HG02759 (cell line): ENCODE measurements around the gene FAM117A.
"Not testable (repeated sequence)": the region's sequence is repeated elsewhere in the genome, so short reads cannot be mapped to it uniquely, and the experiment has no call there.

Experiments
- ATAC-seq: cut with Tn5 transposase; IDR thresholded peaks from one replicate; pipeline ENCODE4 v1.9.1; 2021; ENCODE audit warnings: mild to moderate bottlenecking, moderate library complexity; ENCODE audit not compliant: unreplicated experiment

The FAM117A gene

DNA sequence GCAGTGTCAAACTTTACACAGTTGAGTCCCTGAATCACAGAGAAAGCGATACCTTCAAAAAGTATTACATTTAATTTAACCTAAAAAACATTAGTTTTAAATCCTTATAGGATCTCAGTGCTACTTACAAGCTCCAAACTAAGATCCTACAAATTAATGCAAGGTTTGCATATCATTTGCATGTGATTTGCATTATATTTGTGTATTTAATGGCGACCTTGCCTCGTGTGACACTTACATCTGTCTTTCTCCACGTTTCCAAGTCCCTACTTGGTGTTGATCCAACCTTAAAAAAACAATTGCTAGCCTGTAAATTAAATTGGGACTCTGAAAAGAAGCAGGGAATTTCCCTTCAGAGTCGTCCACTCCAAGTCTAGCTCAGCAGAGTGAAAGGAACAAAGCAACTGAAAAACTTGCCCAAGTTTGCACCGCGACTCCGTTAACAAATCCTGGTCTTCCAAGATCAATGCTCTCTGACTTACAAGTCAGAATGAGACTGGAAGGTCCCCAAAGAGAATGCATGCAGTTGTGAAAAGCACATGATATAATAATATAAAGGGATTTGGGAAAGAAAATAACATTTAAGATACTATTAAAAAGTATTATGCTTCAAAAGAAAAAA lies 739 bp upstream of the FAM117A start:
- ATAC-seq, result no peak

DNA sequence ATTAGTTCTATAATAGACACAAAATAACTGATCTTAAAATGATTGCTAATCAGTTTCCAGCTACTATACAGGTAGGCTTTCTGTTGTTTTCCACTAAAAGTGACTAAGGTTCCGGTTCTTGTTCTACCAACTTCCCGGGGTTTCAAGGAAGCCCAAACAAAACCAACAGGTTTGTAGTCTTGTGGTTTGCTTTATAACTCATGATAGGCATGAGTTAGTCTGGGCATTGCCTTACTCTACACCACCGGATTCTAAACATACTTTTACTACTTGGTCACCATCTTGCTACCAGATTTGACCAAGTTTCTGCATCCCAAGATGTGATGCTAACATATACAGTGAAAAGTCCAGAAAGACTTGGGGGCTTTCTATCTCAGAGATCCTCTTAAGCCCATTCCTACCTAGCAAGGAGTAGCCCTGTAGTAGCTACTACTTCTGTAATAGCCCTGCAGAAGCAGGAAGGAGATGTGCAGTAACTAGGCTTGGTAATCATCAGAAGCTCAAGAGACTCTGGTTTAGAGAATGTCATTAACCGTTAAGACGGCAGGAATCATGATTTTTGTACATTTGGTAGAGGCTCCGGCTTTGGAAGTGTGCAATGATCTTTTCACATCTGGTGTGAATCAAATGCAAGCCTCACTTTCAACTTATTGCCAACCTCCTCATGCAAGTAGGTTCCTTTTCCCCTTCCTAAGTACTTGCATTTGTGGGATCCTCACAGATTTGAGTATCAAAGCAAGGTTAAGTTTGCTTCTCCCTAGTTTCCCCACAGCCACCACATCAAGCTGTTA lies 1.6 kb downstream of the FAM117A start:
- ATAC-seq, result no peak

GRCh38 chr17:49760932-49761558 lies 2.9 kb downstream of the FAM117A start:
- no peak for ATAC-seq

- ATAC-seq, result no peak
Measured at GRCh38 chr17:49760296-49760695, 3.6 kb downstream of the FAM117A start.

DNA sequence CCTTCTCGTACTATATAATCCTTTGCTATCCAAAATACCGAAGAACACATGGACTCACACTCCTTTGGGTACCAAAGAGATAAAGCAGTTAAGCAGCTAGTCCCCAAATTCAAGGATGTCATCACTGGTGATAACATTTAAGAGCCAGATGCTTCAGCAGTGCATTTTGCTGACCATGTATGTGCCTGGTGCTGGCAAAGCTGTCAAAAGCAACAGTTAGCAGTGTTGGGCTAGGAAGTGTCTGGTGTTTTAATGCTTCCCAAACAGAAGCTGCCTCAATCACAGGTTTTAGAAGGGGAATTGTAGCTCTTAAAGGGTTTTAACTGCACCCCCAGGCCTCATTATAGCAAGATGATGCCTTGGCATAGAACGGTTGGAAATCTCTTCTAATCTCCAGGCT lies 4.7 kb downstream of the FAM117A start:
- no peak for ATAC-seq

DNA sequence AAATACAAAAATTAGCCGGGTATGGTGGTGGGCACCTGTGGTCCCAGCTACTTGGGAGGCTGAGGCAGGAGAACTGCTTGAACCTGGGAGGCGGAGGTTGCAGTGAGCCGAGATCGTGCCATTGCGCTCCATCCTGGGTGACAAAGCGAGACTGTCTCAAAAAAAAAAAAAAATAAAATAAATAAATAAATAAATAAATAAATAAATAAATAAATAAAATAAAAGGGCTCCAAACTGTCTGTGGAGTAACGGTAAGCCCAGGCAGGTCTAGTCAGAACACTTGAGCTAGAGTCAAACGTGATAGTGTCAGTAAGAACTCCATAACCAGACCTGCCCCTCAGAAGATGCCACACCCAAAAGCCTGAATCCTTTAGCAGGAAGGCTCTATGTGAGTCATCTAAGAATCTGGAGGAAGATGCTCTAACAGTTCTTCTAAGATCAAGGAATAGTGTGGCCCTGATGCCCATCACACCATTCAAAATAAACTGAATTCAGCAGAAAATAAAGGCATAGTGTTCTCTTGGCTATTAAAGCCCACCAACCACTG lies 5.4 kb downstream of the FAM117A start:
- ATAC-seq, result not testable (repeated sequence)

- no peak for ATAC-seq
Measured at GRCh38 chr17:49757151-49757777, 6.7 kb downstream of the FAM117A start.

DNA sequence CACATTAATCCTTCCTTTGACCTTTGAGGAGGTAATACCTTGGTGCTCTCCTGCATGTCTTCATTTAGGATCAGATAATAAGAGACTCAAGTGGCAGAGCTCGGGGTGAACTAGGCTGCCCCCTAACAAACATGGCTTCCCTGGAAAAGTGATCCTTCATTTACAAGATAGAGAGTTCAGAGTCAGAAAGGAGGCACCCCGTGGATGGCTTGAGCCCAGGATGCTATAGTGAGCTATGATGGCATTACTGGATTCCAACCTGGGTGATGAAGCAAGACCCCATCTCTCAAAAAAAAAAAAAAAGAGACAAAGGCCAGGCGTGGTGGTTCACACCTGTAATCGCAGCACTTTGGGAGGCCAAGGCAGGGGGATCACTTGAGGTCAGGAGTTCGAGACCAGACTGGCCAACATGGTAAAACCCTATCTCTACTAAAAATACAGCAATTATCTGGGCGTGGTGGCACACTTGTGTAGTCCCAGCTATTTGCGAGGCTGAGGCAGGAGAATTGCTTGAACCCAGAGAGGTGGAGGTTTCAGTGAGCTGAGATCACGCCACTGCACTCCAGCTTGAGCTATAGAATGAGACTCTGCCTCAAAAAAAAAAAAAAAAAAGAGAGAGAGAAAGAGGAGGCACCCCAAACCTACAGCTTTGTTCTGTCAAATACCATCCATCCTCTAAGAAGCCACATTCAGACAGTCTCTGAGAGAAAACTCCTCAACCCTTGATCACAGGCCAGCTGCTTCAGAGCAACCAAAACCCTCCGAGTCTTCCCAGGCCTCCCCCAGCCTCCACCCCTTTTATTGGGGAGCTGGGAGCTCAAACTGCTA lies 7.4 kb downstream of the FAM117A start:
- no peak for ATAC-seq

- no peak for ATAC-seq
Measured at GRCh38 chr17:49755663-49756283, 8.2 kb downstream of the FAM117A start.

DNA sequence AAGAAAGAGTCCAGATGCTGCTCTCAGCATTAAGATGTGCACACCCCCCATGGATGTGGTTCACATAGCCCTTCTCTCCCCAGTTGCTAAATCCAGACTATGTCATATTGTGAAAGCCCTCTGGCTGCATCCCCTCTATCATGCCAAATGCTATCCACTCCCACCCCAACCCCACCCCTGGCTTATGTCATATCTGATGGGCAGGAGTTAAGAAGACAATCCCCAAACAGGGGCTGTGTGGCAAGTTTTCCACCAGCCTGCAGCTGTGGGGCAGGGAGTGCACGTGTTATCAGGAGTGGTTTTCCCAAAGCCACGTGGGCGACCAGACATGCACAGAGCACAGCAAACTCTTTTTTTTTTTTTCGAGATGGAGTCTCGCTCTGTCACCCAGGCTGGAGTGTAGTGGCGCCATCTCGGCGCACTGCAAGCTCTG lies 10.0 kb downstream of the FAM117A start:
- no peak for ATAC-seq

GRCh38 chr17:49752508-49752907 lies 11.4 kb downstream of the FAM117A start:
- ATAC-seq, result no peak

GRCh38 chr17:49749730-49750129 lies 14.2 kb downstream of the FAM117A start:
- no peak for ATAC-seq

GRCh38 chr17:49748791-49749190 lies 15.1 kb downstream of the FAM117A start:
- peak; percentile 72 for ATAC-seq

DNA sequence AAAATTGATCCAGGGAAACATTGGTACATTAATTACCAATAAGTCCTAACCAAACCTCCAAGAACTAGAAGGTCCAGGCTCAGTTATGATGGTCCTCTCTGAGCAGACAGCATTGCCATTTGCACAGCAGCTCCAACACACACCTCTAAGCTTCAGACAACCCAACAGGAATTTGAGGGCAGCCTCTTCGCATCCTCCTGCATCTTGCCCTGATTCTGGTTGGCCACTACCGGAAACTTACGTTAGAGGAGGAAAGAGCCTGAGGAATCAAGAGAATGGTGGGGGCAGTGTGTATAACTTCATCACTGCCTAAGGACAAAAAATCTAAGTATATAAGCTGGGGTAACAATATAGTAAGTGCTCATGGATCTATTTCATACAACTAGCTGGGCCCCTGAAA lies 15.7 kb downstream of the FAM117A start:
- no peak for ATAC-seq

- ATAC-seq, result no peak
Measured at GRCh38 chr17:49747632-49748031, 16.3 kb downstream of the FAM117A start.

DNA sequence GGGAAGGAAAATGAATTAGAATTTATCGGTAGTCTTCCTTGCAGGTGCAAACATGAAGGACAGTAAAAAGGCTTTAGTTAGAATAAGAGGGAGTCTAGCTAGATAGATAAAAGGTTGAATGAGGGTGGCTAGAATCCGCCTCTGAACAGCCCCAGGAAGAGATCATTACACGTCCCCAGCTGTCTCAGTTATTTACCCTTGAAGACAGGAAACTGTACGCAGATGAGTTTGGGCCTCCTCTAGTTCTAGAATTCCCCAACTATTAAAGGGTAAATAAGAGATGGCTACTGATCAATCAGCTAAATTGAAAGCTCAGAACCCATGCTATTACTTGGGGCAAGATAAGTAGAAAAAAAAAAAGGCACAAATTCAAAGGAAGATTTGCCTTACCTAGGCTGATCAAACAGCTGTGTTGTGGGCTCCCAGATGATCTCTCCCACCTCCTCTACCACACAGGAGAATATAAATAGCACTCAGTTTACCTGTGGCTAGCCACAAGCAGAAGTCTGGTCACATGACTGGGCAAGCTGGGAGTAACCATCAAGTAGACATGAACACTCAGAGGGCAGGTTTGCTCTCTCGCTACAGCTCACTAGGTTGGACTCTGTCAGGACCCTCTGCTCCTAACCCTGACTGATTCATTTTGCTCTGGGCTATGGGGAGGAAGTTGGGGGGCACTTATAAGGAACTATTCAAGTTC lies 17.0 kb downstream of the FAM117A start:
- peak; percentile 62 for ATAC-seq

DNA sequence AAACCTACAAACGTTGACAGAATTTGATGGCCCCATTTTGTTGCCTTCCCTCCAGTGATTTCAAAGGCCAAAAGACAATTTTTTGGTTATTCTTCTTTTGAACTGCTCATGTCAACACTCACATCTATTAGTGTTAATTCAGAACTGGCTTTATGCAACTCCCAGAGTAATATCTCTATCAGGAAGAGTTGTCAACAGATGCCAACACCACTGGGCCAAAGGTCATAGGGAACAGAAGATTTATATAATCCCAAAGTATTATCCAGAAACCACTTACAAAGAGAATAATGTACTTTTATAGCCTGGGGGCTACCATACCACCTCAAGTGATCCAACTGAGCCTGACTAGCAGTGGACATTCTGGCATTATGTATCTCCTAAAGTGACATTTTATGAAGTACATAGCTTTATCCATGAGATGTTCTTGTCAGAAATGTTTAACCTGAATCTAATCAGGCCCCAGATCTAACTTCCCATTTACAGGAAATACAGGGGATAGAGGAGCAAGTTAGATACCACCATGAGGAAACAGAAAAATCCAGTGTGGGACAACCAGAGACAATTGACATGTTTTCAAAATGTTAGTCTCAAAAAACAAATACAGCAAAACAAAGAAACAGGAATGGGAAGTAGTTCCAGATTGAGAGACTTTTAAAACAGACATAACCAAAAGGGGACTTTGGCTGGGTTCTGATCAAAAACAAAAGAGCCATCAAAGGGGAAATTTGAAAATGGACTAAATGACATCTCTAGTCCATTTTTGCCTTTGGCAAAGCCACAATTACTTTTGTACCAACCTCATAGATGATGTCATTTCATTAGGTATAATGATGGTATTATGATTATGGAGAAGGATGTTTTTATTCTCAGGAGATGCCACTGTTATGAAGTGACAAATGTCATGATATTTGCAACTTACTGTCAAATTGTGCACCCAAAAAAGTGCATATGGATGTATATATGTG lies 18.5 kb downstream of the FAM117A start:
- no peak for ATAC-seq

- ATAC-seq, result no peak
Measured at GRCh38 chr17:49742166-49742638, 21.7 kb downstream of the FAM117A start.
